ENCODE data around the gene KDM3B.
A peak's percentile ranks its signal among the peaks of the same experiment; 100 is the strongest.
"Not testable (repeated sequence)": the region's sequence is repeated elsewhere in the genome, so short reads cannot be mapped to it uniquely, and the experiment has no call there.

The KDM3B gene

GRCh38 chr5:138468133-138468965 is 115.9 kb downstream of the KDM3B start:
- DNase-seq (ENCODE audit: low read depth) = no peak

GRCh38 chr5:138468966-138469539 is 116.6 kb downstream of the KDM3B start:
- DNase-seq (ENCODE audit: low read depth) = no peak

- DNase-seq (ENCODE audit: low read depth) = peak; percentile 23
These were observed 117.2 kb downstream of the KDM3B start for GRCh38 chr5:138469540-138470321.

- no peak for DNase-seq (ENCODE audit: low read depth)
These were observed 118.0 kb downstream of the KDM3B start for GRCh38 chr5:138470322-138471051.

GRCh38 chr5:138471052-138471361 is 118.5 kb downstream of the KDM3B start:
- no peak for DNase-seq (ENCODE audit: low read depth)

GRCh38 chr5:138472353-138472752 is 119.9 kb downstream of the KDM3B start:
- DNase-seq (ENCODE audit: low read depth) = no peak

GRCh38 chr5:138473151-138473550 is 120.7 kb downstream of the KDM3B start:
- DNase-seq (ENCODE audit: low read depth) = not testable (repeated sequence)

GRCh38 chr5:138476918-138477317 is 124.4 kb downstream of the KDM3B start:
- no peak for DNase-seq (ENCODE audit: low read depth)

- no peak for DNase-seq (ENCODE audit: low read depth)
These were observed 130.2 kb downstream of the KDM3B start for GRCh38 chr5:138482638-138483037.

Measured in stimulated activated CD4-positive, alpha-beta T cell treated with anti-CD3 and anti-CD28 coated beads, Interleukin-2, amount 100 ng/mL, for 4 hours (primary cell).